ENCODE results near the gene IPO5.
"Not testable (repeated sequence)": the region's sequence is repeated elsewhere in the genome, so short reads cannot be mapped to it uniquely, and the experiment has no call there.

Gene IPO5
- total RNA-seq = 81.2 to 505 (median 174) reads per million in 3 experiments

GRCh38 chr13:97953376-97953970, at the start of gene IPO5:
IPO5 (plus strand) TSS chr13:97953675; CDS start chr13:97976697, 23,022 bp downstream.
- no peak for DNase-seq

- DNase-seq = no peak
Observed at GRCh38 chr13:97904059-97904458, 49.4 kb upstream of the IPO5 start.

GRCh38 chr13:97905517-97905916, 48.0 kb upstream of the IPO5 start:
- no peak for DNase-seq

- DNase-seq = no peak
Observed at GRCh38 chr13:97911311-97912138, 42.0 kb upstream of the IPO5 start.

- no peak for DNase-seq
Observed at GRCh38 chr13:97912139-97912535, 41.3 kb upstream of the IPO5 start.

- no peak for DNase-seq
Observed at GRCh38 chr13:97913206-97913605, 40.3 kb upstream of the IPO5 start.

GRCh38 chr13:97914540-97914939, 38.9 kb upstream of the IPO5 start:
- no peak for DNase-seq

- no peak for DNase-seq
Observed at GRCh38 chr13:97921176-97921816, 32.2 kb upstream of the IPO5 start.

GRCh38 chr13:97928301-97928700, 25.2 kb upstream of the IPO5 start:
- DNase-seq = no peak

GRCh38 chr13:97932036-97932435, 21.4 kb upstream of the IPO5 start:
- DNase-seq = no peak

GRCh38 chr13:97932647-97933046, 20.8 kb upstream of the IPO5 start:
- no peak for DNase-seq

GRCh38 chr13:97933776-97934175, 19.7 kb upstream of the IPO5 start:
- DNase-seq = no peak

GRCh38 chr13:97934590-97934989, 18.9 kb upstream of the IPO5 start:
- no peak for DNase-seq

- no peak for DNase-seq
Observed at GRCh38 chr13:97935071-97935470, 18.4 kb upstream of the IPO5 start.

GRCh38 chr13:97936036-97936435, 17.4 kb upstream of the IPO5 start:
- no peak for DNase-seq

- DNase-seq = no peak
Observed at GRCh38 chr13:97938706-97939475, 14.6 kb upstream of the IPO5 start.

- DNase-seq = no peak
Observed at GRCh38 chr13:97944396-97945029, 9.0 kb upstream of the IPO5 start.

- no peak for DNase-seq
Observed at GRCh38 chr13:97945342-97945741, 8.1 kb upstream of the IPO5 start.

GRCh38 chr13:97945792-97946419, 7.6 kb upstream of the IPO5 start:
- DNase-seq = no peak

GRCh38 chr13:97946951-97947588, 6.4 kb upstream of the IPO5 start:
- DNase-seq = no peak

- DNase-seq = no peak
Observed at GRCh38 chr13:97948041-97948440, 5.4 kb upstream of the IPO5 start.

GRCh38 chr13:97949316-97949715, 4.2 kb upstream of the IPO5 start:
- not testable (repeated sequence) for DNase-seq
